HG03354 (cell line): Measurements from ENCODE around the gene CDK10.

Source experiments
- ATAC-seq: cut with Tn5 transposase; IDR thresholded peaks from one replicate; pipeline ENCODE4 v1.9.1; 2021; ENCODE audit warnings: mild to moderate bottlenecking; ENCODE audit not compliant: unreplicated experiment, poor library complexity, severe bottlenecking

CDK10 gene

DNA sequence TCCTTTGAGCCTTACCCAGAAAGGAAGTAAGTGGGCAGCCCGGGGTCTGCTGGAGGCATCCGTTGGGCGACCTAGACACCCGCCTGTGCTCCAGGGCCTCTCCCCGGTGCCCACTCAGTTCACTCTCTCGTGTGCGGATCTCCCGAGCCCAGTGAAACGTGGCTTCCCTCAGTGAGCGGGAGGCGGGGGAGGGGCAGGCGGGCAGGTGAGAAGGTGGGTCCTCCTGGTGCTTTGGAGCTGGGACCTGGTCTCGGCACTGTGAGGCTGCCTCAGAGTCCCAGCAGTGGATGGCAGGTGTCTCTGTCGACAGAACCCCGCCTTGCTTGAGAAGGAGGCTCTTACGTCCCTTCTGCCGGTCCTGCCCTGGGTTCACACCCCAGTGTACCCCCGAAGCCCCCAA lies 42.8 kb downstream of the CDK10 start:
- ATAC-seq: no peak

GRCh38 chr16:89729863-89730593 lies 43.5 kb downstream of the CDK10 start:
- no peak for ATAC-seq

GRCh38 chr16:89730610-89731234 lies 44.2 kb downstream of the CDK10 start:
- no peak for ATAC-seq

GRCh38 chr16:89732142-89732917 lies 45.8 kb downstream of the CDK10 start:
- ATAC-seq: no peak

- no peak for ATAC-seq
Measured at GRCh38 chr16:89732918-89733242, 46.4 kb downstream of the CDK10 start.

DNA sequence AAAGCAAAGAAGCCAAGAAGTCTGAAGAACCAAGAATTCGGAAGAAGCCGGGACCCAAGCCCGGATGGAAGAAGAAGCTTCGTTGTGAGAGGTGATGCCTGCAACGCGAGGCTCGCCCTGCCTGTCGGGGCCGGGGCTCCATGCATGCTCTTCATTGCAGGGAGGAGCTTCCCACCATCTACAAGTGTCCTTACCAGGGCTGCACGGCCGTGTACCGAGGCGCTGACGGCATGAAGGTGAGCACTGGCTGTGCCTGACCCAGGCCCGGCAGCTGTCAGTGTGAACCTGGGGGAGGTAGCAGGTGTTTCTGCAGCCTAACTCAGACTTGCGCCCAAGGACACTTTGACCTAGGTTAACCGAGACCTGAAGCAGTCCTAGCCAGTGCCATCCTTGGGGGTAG lies 46.8 kb downstream of the CDK10 start:
- no peak for ATAC-seq

- no peak for ATAC-seq
Measured at GRCh38 chr16:89733792-89734191, 47.3 kb downstream of the CDK10 start.

DNA sequence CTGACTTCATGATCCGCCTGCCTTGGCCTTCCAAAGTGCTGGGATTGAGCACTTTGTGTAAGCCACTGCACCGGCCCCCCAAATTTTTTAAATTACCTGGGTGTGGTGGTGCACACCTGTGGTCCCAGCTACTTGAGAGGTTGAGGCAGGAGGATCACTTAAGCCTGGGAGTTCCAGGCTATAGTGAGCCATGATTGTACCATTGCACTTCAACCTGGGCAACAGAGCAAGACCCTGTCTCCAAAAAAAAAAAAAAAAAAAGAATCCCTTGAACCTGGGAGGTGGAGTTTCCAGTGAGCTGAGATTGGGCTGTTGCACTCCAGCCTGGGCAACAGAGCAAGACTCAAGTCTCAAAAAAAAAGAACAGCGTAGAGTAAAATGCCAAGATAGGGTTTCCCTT lies 50.1 kb downstream of the CDK10 start:
- ATAC-seq: no peak

- no peak for ATAC-seq
Measured at GRCh38 chr16:89737341-89738071, 51.0 kb downstream of the CDK10 start.

DNA sequence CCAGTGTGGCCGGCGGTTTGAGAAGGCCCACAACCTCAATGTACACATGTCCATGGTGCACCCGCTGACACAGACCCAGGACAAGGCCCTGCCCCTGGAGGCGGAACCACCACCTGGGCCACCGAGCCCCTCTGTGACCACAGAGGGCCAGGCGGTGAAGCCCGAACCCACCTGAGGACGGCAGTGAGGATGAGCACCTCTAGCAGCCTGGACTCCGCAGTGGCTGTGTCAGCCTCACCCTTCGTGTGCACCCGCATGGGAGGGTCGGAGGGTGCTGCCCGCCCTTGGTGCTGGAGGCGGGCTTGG lies 51.5 kb downstream of the CDK10 start:
- no peak for ATAC-seq

DNA sequence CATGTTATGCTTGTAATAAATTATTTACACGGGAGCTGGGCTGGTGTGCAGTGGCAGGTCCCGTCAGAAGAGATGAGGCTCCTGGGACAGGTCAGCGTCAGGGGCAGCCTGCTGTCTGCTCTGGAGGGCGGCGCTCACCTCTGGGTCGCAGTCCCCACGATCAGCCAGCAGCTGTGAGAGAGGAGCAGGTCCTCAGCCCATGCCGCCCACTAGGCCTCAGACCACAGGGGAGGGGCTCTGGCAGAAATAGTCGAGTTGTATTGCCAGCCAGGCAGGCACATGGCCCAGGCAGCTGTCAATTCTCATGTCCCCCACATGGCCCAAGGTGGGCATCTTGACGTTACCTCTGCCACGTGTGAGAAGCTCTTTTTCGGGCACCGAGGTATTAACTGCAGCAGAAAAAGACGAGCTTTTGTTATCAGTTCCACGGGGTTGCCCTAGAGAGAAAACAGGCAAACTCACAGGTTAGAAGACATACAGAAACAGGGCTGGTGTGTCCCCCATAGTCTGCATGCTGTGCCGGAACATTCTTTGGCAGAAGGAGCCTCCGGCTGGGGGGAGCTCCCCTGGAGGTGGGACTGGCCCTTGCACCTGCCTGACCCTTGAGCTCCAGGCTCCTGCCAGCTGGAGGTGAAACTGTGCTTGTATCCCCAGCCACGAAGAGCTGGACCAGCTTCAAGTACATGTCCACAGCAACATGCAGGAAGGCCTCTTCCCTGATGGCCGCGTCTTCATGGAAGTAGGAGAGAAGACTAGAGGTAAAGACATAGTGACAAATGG lies 52.2 kb downstream of the CDK10 start:
- no peak for ATAC-seq

DNA sequence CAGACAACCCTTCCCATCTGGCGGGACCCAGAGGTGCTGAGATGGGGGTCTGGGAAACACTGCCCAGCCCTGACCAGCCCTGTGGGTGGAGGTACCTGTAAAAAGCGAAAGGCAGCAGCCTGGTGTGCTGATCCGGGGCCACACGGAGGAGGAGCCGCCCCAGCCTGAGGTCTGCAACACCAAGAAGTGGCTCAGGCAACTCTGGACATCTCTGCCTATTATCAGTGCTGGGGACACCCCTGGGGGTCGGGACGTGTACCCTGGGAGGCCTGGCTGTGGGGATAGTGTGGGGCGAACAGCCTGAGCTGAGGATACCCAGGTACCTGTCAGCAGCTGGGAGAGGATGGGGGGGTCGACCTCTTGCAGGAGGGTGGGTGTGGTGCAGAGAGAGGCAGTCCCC lies 52.9 kb downstream of the CDK10 start:
- ATAC-seq: no peak

DNA sequence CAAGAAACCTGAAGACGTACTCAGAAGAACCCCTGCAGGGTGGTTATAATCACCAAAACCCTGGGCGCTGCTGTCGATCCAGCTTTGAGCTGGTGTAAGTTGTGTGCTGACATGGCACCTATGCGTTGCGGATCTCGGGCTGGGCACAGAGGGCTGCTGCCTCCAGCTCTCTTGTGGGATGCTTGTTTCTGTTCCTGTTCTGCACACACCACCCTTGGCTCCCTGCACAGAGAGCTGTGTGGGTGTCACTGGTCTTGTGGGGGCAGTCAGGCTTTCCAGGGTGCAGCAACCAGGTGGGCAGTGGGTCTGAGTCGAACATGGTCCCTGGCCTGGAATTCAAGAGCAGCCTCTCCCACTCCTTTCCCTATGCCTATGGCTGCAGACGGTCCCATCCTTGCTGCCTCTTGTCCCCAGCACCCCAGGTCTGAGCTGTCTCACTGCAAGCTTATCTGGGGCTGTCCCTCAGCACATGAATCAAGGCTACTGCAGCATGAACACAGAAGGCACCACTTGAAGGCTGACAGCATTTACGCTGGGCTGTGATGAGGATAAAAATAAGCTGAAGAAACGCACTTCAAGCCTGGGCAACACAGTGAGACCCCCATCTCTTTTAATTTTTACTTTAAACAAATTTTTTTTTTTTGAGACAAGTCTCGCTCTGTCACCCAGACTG lies 55.0 kb downstream of the CDK10 start:
- ATAC-seq: no peak

DNA sequence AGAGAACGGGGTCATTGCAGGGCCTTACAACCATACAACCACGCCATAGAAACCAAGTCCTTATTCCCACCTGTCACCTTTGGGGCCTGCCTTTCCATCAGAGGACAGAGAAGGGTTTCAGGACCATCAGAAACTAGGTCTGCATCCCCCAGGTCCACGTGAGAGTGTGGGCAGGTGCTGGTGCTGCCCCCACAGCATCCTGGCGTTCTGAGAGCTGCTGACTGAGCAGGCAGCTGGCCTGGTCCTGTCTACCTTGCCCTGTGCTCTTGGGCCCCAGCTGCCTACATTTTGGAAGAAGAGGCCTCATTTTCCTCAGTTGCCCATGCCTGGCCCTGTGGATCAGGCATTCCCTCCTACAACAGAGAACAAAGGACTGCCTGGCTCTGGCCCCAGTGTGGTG lies 56.5 kb downstream of the CDK10 start:
- ATAC-seq: no peak

- ATAC-seq: no peak
Measured at GRCh38 chr16:89744813-89745212, 58.3 kb downstream of the CDK10 start.
